Testis (tissue), 2 donors: ENCODE results near the gene RDH5.

Source experiments
- POLR2A ChIP-seq: fragments of 450-650 bp; IDR thresholded peaks from one replicate; pipeline ENCODE4 v1.6.1; 2017; ENCODE audit warnings: antibody characterized with exemption, mild to moderate bottlenecking, moderate library complexity
- TF ChIP-seq, protein P1 (sequence below), 3 experiments: fragments of 450-650 bp in 2 of 3; fragments of 200-600 bp in 1 of 3; sonication (generic) in 1 of 3; IDR thresholded peaks; one replicate each; pipeline ENCODE4 v1.5.1; 2016 to 2019; ENCODE audit warnings: antibody characterized with exemption in 3 of 3, mild to moderate bottlenecking in 2 of 3, moderate library complexity in 1 of 3

GRCh38 chr12:55728939-55729818 lies 9.0 kb downstream of the RDH5 start, which contains the start of gene CD63:
- TF ChIP-seq, protein P1, sequence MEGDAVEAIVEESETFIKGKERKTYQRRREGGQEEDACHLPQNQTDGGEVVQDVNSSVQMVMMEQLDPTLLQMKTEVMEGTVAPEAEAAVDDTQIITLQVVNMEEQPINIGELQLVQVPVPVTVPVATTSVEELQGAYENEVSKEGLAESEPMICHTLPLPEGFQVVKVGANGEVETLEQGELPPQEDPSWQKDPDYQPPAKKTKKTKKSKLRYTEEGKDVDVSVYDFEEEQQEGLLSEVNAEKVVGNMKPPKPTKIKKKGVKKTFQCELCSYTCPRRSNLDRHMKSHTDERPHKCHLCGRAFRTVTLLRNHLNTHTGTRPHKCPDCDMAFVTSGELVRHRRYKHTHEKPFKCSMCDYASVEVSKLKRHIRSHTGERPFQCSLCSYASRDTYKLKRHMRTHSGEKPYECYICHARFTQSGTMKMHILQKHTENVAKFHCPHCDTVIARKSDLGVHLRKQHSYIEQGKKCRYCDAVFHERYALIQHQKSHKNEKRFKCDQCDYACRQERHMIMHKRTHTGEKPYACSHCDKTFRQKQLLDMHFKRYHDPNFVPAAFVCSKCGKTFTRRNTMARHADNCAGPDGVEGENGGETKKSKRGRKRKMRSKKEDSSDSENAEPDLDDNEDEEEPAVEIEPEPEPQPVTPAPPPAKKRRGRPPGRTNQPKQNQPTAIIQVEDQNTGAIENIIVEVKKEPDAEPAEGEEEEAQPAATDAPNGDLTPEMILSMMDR (IDR thresholded peaks at IDR 0.05), result no peak
- peak; percentile 51 for TF ChIP-seq POLR2A
